ENCODE measurements around the gene PTPRN2.
"Not testable (repeated sequence)": the region's sequence is repeated elsewhere in the genome, so short reads cannot be mapped to it uniquely, and the experiment has no call there.

Gene PTPRN2

GRCh38 chr7:157596026-157596425 is 991.6 kb downstream of the PTPRN2 start:
- no peak for DNase-seq

GRCh38 chr7:157595086-157595855 is 992.4 kb downstream of the PTPRN2 start:
- no peak for DNase-seq

GRCh38 chr7:157594306-157594705 is 993.3 kb downstream of the PTPRN2 start:
- DNase-seq, result no peak

GRCh38 chr7:157593541-157593940 is 994.1 kb downstream of the PTPRN2 start:
- DNase-seq, result no peak

GRCh38 chr7:157592636-157593320 is 994.8 kb downstream of the PTPRN2 start:
- DNase-seq, result not testable (repeated sequence)

- no peak for DNase-seq
Observed at GRCh38 chr7:157590526-157590925, 997.1 kb downstream of the PTPRN2 start.

- no peak for DNase-seq
Observed at GRCh38 chr7:157589680-157590079, 997.9 kb downstream of the PTPRN2 start.

GRCh38 chr7:157587805-157588560 is 999.6 kb downstream of the PTPRN2 start:
- no peak for DNase-seq

- DNase-seq, result no peak
Observed at GRCh38 chr7:157587051-157587804, 1000.4 kb downstream of the PTPRN2 start.

GRCh38 chr7:157586426-157586955 is 1001.1 kb downstream of the PTPRN2 start:
- DNase-seq, result no peak

GRCh38 chr7:157585113-157585861 is 1002.3 kb downstream of the PTPRN2 start:
- no peak for DNase-seq

- no peak for DNase-seq
Observed at GRCh38 chr7:157584420-157584819, 1003.2 kb downstream of the PTPRN2 start.

- no peak for DNase-seq
Observed at GRCh38 chr7:157581740-157582139, 1005.9 kb downstream of the PTPRN2 start.

- DNase-seq, result no peak
Observed at GRCh38 chr7:157580324-157580723, 1007.3 kb downstream of the PTPRN2 start.

- no peak for DNase-seq
Observed at GRCh38 chr7:157579425-157579824, 1008.2 kb downstream of the PTPRN2 start.

GRCh38 chr7:157577796-157578339 is 1009.8 kb downstream of the PTPRN2 start:
- no peak for DNase-seq

- no peak for DNase-seq
Observed at GRCh38 chr7:157577061-157577460, 1010.6 kb downstream of the PTPRN2 start.

GRCh38 chr7:157576415-157576814 is 1011.2 kb downstream of the PTPRN2 start:
- peak; percentile 71 to 84 for DNase-seq

GRCh38 chr7:157575777-157576176 is 1011.8 kb downstream of the PTPRN2 start:
- DNase-seq, result no peak

- no peak for DNase-seq
Observed at GRCh38 chr7:157574914-157575586, 1012.6 kb downstream of the PTPRN2 start.
